Spleen (tissue), 11 donors: ENCODE data around the gene SYNCRIP. TPM values are rescaled to one million over a fixed set of nuclear protein-coding genes. Genes with fewer than 3 reads are reported as not detected.
"Not testable (repeated sequence)": the region's sequence is repeated elsewhere in the genome, so short reads cannot be mapped to it uniquely, and the experiment has no call there.

Experiments
- DNase-seq: peaks from one replicate; pipeline ENCODE4 v3.0.0-alpha.2; 2020
- H3K27ac ChIP-seq, 8 donors: fragments of 200-600 bp; sonication (generic) in 7 of 8; 1 replicate in 4 of 8; 2 replicates in 4 of 8; pipeline versions ENCODE4 v1.5.0 to v1.8.0; 2016 to 2021; ENCODE audit warnings: inconsistent platforms in 4 of 8, mild to moderate bottlenecking in 4 of 8, moderate library complexity in 1 of 8
- H3K27me3 ChIP-seq, 7 donors: fragments of 200-600 bp; sonication (generic) in 6 of 7; replicated peaks in 1 of 7; 1 replicate in 4 of 7; 2 replicates in 3 of 7; pipeline versions ENCODE4 v1.5.0 to v1.8.0; 2016 to 2021; ENCODE audit warnings: inconsistent platforms in 3 of 7, mild to moderate bottlenecking in 1 of 7
- H3K36me3 ChIP-seq, 6 donors: fragments of 200-600 bp; sonication (generic) in 5 of 6; 1 replicate in 4 of 6; 2 replicates in 2 of 6; pipeline versions ENCODE4 v1.5.0 to v1.8.0; 2016 to 2021; ENCODE audit warnings: inconsistent platforms in 2 of 6
- H3K4me1 ChIP-seq, 6 donors: fragments of 200-600 bp; sonication (generic) in 5 of 6; 1 replicate in 3 of 6; 2 replicates in 3 of 6; pipeline versions ENCODE4 v1.5.0 to v1.8.0; 2016 to 2021; ENCODE audit warnings: inconsistent platforms in 3 of 6
- H3K4me3 ChIP-seq, 8 donors: fragments of 200-600 bp; sonication (generic) in 7 of 8; 1 replicate in 4 of 8; 2 replicates in 4 of 8; pipeline versions ENCODE4 v1.5.0 to v1.8.0; 2016 to 2021; ENCODE audit warnings: inconsistent platforms in 4 of 8, mild to moderate bottlenecking in 4 of 8, moderate library complexity in 2 of 8
- H3K9me3 ChIP-seq, 8 donors: fragments of 200-600 bp; sonication (generic) in 7 of 8; 1 replicate in 4 of 8; 2 replicates in 4 of 8; pipeline versions ENCODE4 v1.5.0 to v1.8.0; 2016 to 2021; ENCODE audit warnings: inconsistent platforms in 4 of 8
- POLR2A ChIP-seq, 3 donors: fragments of 450-650 bp; IDR thresholded peaks; one replicate each; pipeline ENCODE4 v1.5.1; 2017; ENCODE audit warnings: antibody characterized with exemption in 3 of 3, mild to moderate bottlenecking in 1 of 3
- POLR2AphosphoS5 ChIP-seq, 3 donors: sonication (generic); formaldehyde crosslinking; IDR thresholded peaks; one replicate each; pipeline ENCODE4 v1.5.1; 2017; ENCODE audit warnings: antibody characterized with exemption in 3 of 3
- WGBS, 5 donors: extraction: QIAGEN DNeasy Blood & Tissue Kit in 3 of 5; methylation state at CpG; one replicate each; pipeline versions ENCODE4 v1.1.5 to v1.1.7; 2013 to 2018; 5-methylcytosine and 5-hydroxymethylcytosine counted together
- intact Hi-C: fragments of 100-400 bp; cut with DNase I; formaldehyde crosslinking; loops from one replicate; pipeline ENCODE4 v1.15.0; 2023; ENCODE audit warnings: low total_unique reads
- polyA plus RNA-seq, 3 donors: library from polyadenylated mRNA; stranded (reverse); fragments of 200-250 nt; gene quantifications; one replicate each; pipeline ENCODE4 v1.2.1, GENCODE V29; 2013
- total RNA-seq, 7 donors: library from RNA; depleted of rRNA in 3 of 7; stranded (reverse); fragments of >200 nt in 3 of 7; fragmentation: NEBNext Ultra II Directional in 4 of 7; extraction: Animal tissue kit (Norgen Biotek cat#: 25700) in 4 of 7; gene quantifications; one replicate each; pipeline versions ENCODE4 v1.1.0 to v1.2.1, GENCODE V29; 2016 to 2021
- TF ChIP-seq, protein P1 (sequence below), 11 experiments: fragments of 200-600 bp in 7 of 11; fragments of 450-650 bp in 4 of 11; sonication (generic) in 4 of 11; IDR thresholded peaks in 8 of 11; conservative IDR thresholded peaks in 3 of 11; 1 replicate in 7 of 11; 2 replicates in 4 of 11; pipeline versions ENCODE4 v1.4.0 to v1.8.0; 2016 to 2021; ENCODE audit warnings: antibody characterized with exemption in 11 of 11, inconsistent platforms in 4 of 11, mild to moderate bottlenecking in 1 of 11
- donor health status: healthy with polysubstance abuse.
- donor health status: DM: no; HTN: no; CAD: no; lungs with moderate emphysema.
- donor health status: DM: no; HTN: no; CAD: no.
- donor health status: Bipolar disorder and iron deficiency.
- donor health status: healthy.
- donor health status: DM: no; HTN: no; CAD: no.
- donor health status: DM: yes; HTN: yes; CAD: no.

The SYNCRIP gene
- total and polyA plus RNA-seq, 10 donors = 21.2 to 92.1 (median 69.2) TPM

DNA sequence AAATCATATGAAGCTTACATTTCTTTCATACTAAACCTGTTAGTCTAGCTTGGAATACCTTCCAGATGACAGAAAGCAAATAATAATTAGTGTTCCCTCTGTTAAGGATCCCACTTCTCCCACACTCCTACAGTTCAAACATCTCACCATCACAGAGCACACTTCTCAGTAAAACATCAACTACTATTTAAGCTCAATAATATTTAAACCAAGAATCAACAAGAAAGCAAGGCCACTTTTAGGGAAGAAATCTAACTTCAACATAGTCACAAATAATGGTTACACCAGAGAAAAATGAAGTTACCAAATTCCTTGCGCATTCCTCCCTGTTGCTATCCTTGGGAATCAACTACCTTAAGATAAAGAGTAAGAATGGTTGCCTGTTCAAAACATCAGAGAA is 50.7 kb downstream of the SYNCRIP start:
- Histone ChIP-seq H3K36me3 (peaks cover 0 to 10% (median 1%) of the 10 kb centered on the region in 6 donors), H3K27me3 (no peaks in the 10 kb centered on the region), H3K9me3 (no peaks in the 10 kb centered on the region), H3K4me3 (peak overlapping the region in 2 of 8 donors; percentile 84 to 87), H3K4me1 (peaks cover 9 to 51% (median 32%) of the 10 kb centered on the region in 6 donors), H3K27ac (no peak overlapping the region)
- DNase-seq = no peak
- TF ChIP-seq POLR2A (IDR thresholded peaks at IDR 0.05) (no peak), POLR2AphosphoS5 (IDR thresholded peaks at IDR 0.05) (no peak)
- TF ChIP-seq, protein P1, sequence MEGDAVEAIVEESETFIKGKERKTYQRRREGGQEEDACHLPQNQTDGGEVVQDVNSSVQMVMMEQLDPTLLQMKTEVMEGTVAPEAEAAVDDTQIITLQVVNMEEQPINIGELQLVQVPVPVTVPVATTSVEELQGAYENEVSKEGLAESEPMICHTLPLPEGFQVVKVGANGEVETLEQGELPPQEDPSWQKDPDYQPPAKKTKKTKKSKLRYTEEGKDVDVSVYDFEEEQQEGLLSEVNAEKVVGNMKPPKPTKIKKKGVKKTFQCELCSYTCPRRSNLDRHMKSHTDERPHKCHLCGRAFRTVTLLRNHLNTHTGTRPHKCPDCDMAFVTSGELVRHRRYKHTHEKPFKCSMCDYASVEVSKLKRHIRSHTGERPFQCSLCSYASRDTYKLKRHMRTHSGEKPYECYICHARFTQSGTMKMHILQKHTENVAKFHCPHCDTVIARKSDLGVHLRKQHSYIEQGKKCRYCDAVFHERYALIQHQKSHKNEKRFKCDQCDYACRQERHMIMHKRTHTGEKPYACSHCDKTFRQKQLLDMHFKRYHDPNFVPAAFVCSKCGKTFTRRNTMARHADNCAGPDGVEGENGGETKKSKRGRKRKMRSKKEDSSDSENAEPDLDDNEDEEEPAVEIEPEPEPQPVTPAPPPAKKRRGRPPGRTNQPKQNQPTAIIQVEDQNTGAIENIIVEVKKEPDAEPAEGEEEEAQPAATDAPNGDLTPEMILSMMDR (IDR thresholded peaks at IDR 0.05 in 8 of 11, conservative IDR thresholded peaks at IDR 0.05 in 3 of 11) = no peak
- WGBS, 5 donors = 88 to 100% (median 94%) methylated on average over 1 of the region's 1 CpG
- intact Hi-C loops = loop anchor here (10.0 kb wide), 2 partner anchors 53 to 83 kb away; partner anchors contain the start of gene SYNCRIP

GRCh38 chr6:85591207-85591606 is 51.5 kb downstream of the SYNCRIP start:
- peaks cover 0 to 11% (median 1%) of the 10 kb centered on the region in 6 donors for H3K36me3 ChIP-seq
- H3K27ac ChIP-seq = no peak overlapping the region
- WGBS, 5 donors = 89 to 97% (median 91%) methylated on average over 1 of the region's 1 CpG
- H3K4me3 ChIP-seq = no peak overlapping the region
- DNase-seq = no peak
- no peaks in the 10 kb centered on the region for H3K27me3 ChIP-seq
- TF ChIP-seq POLR2AphosphoS5 (IDR thresholded peaks at IDR 0.05) (no peak), POLR2A (IDR thresholded peaks at IDR 0.05) (no peak)
- TF ChIP-seq, protein P1 (IDR thresholded peaks at IDR 0.05 in 8 of 11, conservative IDR thresholded peaks at IDR 0.05 in 3 of 11) = no peak
- no peaks in the 10 kb centered on the region for H3K9me3 ChIP-seq
- H3K4me1 ChIP-seq = peaks cover 9 to 57% (median 32%) of the 10 kb centered on the region in 6 donors
- intact Hi-C loops = loop anchor here (10.0 kb wide), 2 partner anchors 54 to 84 kb away; partner anchors contain the start of gene SYNCRIP

- intact Hi-C loops = no loop called here
- Histone ChIP-seq H3K4me3 (no peak overlapping the region), H3K27me3 (no peaks in the 10 kb centered on the region), H3K36me3 (peaks cover 0 to 16% (median 1%) of the 10 kb centered on the region in 6 donors), H3K9me3 (peaks cover 0 to 39% (median 36%) of the 10 kb centered on the region in 8 donors), H3K4me1 (peaks cover 0 to 33% (median 2%) of the 10 kb centered on the region in 6 donors), H3K27ac (no peak overlapping the region)
- TF ChIP-seq POLR2A (IDR thresholded peaks at IDR 0.05) = no peak
- no peak for TF ChIP-seq POLR2AphosphoS5 (IDR thresholded peaks at IDR 0.05)
- TF ChIP-seq, protein P1 (IDR thresholded peaks at IDR 0.05 in 8 of 11, conservative IDR thresholded peaks at IDR 0.05 in 3 of 11) = no peak
- 56 to 92% (median 81%) methylated on average over 3 of the region's 3 CpGs for WGBS, 5 donors
- no peak for DNase-seq
Measured at GRCh38 chr6:85585741-85586140, 56.9 kb downstream of the SYNCRIP start.

GRCh38 chr6:85582832-85583231 is 59.9 kb downstream of the SYNCRIP start:
- Histone ChIP-seq H3K36me3 (peaks cover 0 to 39% (median 7%) of the 10 kb centered on the region in 6 donors), H3K9me3 (peaks cover 0 to 39% (median 36%) of the 10 kb centered on the region in 8 donors), H3K4me1 (peaks cover 0 to 46% (median 4%) of the 10 kb centered on the region in 6 donors)
- H3K4me3 ChIP-seq, DNase-seq, intact Hi-C loops, H3K27ac ChIP-seq, H3K27me3 ChIP-seq: not testable (repeated sequence)
- WGBS, 5 donors = 95 to 99% (median 98%) methylated on average over 4 of the region's 4 CpGs
